Left renal pelvis (tissue), 4 donors: ENCODE measurements around the gene ALX4. TPM values are rescaled to one million over a fixed set of nuclear protein-coding genes. Genes with fewer than 3 reads are reported as not detected.

ENCODE experiments used
- DNase-seq, 4 donors: peaks; one replicate each; pipeline ENCODE4 v3.0.0-alpha.2; 2013; ENCODE audit warnings: low read depth in 4 of 4, low spot score in 3 of 4
- polyA plus RNA-seq, 4 donors: library from polyadenylated mRNA; unstranded; fragments of 120-200 nt; gene quantifications; one replicate each; pipeline ENCODE4 v1.2.1, GENCODE V29; 2013; ENCODE audit not compliant: insufficient read length in 4 of 4

Gene ALX4
- polyA plus RNA-seq, 4 donors: 0.06 to 0.34 (median 0.12) TPM

DNA sequence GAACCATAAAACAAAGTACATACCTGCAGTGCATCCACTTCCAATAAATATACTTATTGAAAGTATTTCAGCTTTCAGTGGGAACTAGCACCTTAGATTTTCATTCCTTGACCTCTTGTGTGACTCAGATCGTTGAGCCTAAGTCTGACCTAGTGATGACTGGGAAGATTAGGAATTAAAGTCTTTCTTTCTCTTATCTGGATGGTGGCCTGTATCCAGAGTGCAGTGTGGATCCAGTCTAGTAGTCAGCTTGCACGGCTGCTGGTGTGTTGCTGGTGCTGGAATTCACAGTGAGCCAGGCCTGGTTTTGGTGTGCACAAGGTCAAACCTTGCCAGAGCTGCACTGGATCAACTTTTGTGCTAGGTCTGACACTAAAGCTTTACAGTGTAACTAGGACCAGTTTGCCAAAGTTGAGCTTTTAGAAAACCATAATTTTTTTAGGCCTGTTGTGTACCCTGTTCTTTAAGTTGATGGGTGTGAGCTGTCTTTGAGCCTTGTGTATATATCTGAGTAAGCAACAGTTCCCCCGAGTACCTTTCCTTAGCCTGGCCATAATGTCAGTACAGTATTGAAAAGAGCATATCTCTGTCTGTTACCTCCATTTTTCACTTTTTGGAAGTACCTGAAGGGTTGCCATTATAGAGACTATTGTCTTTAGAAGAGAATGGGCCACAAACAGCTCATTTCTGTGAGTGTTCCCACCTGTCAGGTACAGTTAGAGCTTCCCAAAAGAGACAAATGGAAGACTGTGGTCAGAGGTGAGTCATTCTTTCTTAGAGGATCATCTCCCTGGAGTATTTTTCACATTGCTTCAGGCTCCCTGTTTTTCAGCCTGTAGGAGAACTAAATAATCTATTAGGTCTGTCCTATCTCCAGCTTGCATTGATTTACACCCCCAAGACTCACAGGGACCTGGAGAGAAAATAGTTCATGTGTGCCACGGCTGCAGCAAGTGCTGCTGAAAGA lies 89.8 kb downstream of the ALX4 start:
- no peak for DNase-seq

DNA sequence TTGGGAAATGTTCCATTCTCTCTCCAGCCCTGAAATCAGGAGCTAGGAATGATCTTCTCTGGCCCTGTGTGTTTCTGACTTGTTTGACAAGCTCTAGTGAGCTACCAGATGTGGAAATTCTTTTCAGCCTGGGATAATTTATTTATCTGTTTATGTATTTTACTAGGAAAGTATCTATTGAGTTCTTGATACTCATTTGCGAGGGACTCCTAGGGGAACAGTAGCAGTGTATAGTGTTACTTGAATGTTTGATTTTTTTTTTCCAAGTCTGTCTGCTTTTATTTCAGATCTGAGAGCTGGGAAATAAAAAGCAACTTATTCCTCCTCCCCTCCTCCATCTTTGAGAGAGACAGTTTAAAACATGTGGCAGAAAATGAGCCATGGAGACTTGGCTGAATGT lies 92.5 kb downstream of the ALX4 start:
- no peak for DNase-seq

DNA sequence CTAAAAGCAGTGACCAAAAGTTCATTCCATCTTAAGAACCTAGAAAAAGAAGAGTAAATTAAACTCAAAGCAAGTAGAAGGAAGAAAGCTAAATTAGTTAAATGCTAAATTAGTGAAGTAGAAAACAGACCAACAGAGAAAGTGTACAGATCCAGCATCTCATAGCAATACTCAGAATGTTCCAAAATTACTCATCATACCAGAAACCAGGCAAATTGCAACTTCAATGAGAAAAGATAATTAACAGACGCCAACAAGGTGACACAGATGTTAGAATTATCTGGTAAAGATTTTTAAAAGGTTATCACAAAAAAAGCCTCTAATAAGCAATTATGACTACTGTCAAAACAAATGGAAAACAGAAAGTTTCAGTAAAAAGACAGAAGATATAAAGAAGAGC lies 96.8 kb downstream of the ALX4 start:
- DNase-seq: no peak

DNA sequence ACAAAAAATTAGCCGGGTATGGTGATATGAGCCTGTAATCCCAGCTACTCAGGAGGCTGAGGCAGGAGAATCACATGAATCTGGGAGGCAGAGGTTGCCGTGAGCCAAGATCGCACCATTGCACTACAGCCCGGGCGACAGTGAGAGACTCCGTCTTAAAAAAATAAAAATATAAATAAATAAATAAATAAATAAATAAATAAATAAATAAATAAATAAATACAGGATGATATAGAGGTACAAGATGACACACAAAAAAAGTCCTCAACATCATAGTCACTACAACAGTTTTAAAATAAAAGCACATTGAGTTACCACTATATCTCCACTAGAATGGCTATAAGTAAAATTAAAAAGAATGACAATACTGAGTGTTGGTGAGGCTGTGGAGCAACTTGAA lies 97.8 kb downstream of the ALX4 start:
- DNase-seq: no peak

Other genes starting within 250 kb of the ALX4 start
- gene ACCS, start 243.9 kb downstream of the ALX4 start, polyA plus RNA-seq: 10 to 100 TPM; 19.6 to 52.3 (median 40.5) TPM
- gene EXT2, start 214.5 kb downstream of the ALX4 start, polyA plus RNA-seq: 100 to 1,000 TPM in 1 of 4 donors, 10 to 100 TPM in 3; 64.3 to 103 (median 74.3) TPM